Stimulated activated CD4-positive, alpha-beta T cell treated with anti-CD3 and anti-CD28 coated beads, Interleukin-2, amount 100 ng/mL, for 48 hours (primary cell): Measurements from ENCODE around the gene BGLAP.

Source experiments
- DNase-seq, 2 donors: peaks; one replicate each; pipeline ENCODE4 v3.0.0-alpha.2; 2020

The BGLAP gene

DNA sequence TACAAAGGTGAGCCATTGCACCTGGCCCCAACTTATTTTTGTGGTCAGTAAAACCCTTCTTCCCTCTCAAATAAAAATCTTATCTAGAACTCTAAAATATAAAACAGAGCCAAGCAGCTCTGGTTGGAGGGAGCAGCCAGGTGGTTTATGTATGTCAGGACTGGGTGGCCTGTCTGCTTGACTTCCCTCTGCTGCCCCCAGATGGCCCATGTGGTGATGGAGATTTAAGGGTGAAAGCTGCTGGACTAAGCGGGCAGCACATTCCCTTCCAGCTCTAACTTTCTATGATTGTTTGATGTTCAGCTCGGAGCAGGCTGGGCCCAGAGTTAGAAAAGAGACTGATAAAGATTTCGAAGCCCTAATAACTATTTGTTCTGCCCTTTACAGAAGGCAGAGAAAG lies 17.8 kb downstream of the BGLAP start:
- no peak for DNase-seq

DNA sequence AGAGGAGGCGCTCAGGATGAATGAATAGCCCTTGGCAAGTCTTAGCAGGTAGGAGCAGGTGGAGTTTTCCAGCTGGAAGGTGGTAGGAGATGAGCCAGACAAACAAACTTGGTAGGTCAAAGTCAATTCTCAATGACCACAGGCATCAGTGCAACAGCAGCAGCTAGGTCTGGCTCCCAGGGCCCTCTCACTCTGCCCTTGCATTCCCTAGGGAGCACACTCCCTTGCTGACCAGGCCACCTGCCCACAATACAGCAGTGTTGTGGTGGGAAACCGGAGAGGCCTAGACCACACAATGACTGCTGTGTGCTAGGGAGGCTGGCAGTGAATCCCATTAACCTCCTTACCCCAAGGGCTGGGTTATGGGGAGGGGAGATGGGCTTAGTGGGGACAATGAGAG lies 18.9 kb downstream of the BGLAP start:
- DNase-seq: no peak

DNA sequence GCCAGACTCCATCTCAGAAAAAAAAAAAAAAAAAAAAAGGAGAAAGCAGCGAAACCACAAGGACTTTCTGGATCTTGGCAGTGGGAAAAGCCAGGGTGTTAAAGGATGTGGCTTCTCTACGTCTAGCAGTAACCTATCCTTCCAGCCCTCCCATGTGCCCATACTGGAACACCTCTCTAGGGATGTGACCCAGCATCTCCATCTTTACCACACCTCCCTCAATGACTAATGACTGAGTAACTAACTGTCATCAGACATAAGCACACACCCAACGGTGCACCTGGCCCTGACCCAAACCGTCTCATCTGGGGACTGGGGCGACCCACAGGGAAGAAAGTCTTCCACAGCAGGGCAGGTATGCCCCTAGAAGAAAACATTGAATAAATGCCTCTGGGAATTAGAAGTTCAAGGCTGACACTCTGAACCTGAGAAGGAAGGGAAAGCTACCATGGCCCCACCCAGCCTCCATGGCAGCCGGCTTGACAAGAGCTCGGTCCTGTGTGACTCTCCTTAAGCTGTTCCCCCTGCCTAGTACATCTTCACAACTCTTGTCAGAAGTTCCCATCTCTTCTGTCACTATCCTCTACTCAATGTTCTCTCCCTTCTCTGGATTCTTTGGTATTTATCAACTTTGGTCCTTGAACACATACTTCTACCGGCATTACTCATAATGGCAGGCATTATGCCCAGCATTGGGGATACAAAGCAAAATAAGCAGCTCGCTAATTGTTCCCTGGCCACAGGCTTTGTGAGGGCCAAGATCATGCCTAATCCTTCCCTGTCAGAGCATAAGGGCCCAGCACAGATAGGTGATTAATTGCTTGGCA lies 20.7 kb downstream of the BGLAP start:
- no peak for DNase-seq

DNA sequence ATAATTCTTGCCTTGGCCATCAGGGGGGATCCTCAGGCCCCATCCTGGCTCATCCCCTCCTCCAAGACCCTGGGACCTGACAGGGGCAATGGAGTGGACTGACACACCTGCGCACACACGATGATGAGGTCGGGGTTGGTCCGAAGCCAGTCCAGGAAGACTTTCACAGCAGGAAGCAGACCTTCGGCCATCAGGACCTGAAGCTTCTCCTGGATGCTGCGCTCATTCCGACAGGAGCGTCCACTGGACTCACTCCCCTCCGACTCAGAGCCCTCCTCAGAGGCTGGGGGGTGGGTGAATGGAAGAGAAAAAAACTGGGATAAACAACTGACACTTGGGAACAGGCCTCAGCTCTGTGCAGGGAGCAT lies 21.3 kb downstream of the BGLAP start:
- DNase-seq: no peak

DNA sequence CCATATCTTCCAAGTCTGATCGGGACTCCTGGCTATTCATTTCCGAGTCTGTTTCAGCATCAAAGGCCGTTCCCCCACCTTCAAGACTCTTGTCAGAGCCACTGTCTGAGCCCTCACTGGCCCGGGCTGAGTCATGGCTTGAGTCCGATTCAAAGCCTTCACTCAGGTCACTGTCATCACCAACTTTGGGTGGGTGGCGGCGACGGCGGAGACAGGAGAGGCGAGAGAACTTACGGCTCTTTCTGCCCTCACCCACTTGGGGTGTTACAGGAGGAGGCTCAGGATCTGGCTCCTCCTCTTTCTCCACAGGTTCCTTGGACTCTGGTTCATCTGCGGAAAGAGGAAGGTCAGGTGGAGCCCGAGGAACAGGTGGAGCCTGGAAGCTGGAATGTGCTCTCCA lies 24.1 kb downstream of the BGLAP start:
- DNase-seq: no peak

DNA sequence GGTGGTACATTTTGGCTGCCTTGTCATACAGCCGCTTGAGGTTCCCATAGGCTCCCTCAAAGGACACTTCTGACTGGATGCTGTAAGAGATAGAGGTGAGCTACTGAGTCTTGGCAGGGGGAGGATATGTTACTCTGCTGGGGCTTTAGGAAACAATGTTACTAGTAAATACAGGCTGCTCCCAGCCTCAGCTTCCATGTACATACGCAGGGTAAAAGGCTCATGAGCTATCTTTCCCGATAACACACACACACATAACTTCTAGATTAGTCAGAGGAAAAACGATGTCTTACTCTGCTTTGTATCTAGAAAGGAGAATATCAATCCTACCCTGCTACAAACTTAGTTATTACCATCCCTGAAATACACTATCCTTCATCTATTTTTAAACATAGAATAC lies 26.4 kb downstream of the BGLAP start:
- DNase-seq: no peak

DNA sequence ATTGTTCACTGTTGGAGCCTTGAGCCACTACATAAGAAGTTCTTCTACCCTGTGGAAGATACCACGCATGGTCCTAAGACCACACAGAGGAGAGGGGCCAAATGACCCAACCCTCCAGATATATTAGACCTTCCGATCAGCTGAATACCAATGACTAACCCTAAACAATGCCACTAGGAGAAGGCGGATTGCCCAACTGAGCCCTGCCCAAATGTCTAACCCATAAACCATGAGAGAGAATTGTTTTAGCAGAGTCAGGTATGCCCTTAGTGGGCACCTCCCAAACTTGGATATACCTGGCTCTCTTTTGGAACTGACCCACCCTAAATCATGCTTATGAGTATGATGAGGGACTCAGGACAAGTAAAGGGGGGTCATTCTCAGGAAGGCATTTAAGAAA lies 28.3 kb downstream of the BGLAP start:
- no peak for DNase-seq

DNA sequence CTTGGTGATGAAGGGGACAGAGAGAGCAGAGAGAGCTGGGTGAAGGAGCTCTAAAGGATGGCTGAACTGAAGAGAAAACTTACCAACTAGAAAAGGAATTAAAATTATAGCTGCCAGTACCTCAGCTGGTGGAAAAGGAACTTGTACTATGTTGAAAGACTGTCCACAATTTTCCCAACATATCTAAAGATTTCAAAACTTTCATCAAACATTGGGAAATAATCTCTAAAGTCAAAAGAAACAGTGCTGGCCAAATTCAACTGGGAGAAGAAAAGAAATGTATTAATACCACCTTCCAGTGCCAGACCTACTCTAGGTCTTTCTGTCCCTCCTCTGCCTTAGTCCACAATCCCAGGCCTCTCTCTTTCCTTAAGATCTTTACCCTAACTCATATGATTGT lies 34.5 kb downstream of the BGLAP start:
- no peak for DNase-seq

DNA sequence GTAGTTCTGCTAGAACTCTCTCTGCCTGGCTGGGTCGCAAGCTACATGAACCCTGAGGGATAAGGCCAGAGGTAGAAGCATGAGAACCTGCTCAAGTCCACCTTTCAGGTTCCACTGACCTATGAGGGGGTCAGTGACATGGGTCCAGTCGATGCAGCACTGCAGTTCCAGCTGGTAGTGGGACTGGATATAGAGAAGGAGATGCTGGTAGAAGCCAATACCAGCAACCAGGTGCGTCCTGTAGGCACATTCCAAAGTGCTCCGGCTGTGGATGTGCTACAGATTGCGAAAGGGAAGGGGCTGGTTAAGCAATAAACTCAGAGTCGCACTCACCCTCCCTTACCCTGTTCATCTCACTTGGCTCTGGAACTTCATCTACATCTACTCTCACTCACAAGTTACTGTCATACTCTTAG lies 35.0 kb downstream of the BGLAP start:
- no peak for DNase-seq

DNA sequence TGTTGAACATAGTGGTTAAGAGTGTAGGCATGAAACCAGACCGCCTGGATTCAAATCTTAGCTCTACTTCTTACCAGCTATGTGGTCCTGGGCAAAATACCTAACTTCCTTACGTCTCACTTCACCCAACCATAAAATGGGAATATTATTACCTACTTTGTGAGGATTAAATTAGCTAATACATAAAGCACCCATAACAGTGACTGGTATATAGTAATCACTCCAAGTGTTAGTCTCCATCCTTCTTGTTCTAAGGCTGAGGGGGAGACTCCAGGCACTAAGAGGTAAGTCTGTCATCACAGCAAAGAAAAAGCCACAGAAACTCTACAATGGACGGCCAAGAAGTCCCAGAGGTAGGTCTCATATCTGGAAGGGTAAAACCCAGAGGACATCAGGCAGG lies 37.9 kb downstream of the BGLAP start:
- DNase-seq: no peak

DNA sequence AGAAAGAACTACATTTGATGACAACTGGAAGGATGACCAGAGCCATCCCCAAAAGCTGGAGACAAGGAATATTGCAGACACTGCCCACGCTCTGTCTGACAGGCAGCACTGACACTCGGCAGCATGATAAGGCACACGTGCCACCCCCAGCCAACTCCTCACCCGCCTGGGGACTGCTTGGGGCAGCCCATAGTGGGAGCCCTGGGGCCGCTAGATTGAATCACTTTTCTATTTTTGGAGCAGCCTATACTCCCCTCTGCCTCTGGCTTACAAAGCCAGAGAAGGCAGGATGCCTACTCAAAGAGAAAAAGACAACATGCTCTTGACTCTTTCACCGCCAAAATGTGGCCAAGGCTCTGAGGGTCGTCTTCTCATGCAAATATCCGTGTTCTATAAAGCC lies 39.3 kb downstream of the BGLAP start:
- DNase-seq: peak; percentile 28 to 52

DNA sequence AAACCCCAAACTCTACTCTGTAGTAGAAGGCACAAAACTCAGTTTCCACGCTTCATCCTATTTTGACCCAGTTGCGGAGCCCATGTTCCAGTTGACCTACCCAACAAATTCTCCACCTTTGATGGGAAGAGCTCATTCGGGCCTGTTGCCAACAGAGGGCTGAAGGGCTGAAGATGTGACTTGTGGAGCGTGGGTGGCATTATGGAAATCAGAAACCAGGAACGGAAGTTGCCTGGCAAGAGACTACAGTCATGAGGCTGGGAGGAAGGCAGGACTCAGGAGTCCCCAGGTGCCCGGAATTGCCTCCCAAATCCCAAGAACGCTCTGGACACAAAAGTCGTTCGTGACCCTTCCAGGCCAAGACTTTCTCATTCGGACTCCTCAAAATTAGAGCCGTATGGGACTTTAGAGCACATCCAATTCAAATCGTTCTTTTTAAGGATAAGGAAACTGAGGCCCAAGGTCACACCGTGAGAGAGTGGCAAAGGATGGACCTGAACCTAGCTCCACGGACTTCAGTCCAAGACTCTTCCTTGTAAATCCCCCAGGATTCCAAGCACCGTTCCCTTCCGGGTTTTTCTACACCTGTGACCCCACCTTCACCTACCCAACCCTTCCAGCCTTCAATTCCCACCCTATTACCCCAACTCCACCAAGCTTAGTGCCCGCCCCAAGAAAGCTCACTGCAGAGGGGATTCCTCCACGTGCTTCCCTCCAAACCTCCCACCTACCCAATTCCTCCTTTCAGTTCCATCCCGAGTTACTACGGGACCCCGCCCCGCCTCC lies 39.9 kb downstream of the BGLAP start:
- DNase-seq: peak in 1 of 2 donors; percentile 16

DNA sequence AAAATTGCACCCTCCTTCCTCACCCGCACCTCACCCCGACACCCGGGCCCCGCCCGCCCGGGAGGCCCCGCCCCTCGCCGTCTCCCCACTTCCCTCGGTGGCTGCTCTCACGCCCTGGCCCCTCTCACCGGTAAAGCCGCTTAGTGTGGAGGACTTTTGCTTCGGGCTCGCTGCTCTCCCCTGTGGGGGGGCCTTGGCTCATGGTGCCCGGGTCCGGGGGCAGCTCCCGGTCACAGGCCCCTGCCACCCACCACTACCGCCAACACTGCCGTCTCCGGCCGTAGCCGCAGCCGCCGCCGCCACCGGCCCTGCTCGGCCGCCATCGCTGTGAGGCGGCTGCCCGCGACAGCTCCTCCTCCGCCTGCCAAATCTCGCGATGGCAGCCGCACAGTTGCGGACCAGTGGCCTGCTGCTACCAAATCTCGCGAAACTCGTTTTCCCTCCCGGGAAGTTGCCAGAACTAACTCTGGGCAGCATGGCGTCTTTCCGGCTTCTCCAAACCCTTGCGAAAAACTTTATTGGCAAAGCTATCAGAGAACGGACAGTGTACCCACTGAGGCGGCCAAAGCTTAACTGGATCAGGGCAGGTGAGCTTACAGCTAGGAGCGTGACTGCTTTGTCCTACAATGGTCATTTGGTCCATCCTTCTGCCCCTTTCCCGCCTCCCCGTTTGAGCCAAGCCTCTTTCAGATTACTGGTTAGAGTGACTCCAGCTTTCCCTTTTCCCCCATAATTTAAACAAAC lies 40.7 kb downstream of the BGLAP start, which contains the start of gene SMG5:
Gene SMG5 (minus strand): TSS at position 347 of the 744 bp plus-strand sequence. CDS start 145 bp downstream, at position 202.
- peak; percentile 90 to 94 for DNase-seq

DNA sequence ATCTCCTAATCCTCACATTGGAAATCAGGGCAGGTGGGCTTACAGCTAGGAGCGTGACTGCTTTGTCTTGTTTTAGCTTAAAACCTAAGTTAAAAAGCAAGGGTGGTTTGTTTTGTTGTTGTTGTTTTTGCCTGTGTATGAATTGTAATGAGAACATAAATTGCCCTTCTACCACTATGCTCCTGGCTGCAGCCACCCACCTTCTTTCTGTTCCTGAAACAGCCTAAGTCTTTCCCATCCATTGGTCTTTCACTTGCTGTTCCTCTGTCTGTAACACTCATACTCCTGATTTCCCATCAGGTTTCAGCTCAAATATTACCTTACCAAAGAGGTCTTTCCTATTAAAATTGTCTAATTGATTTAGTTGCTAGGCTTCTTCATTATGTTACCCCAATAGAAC lies 41.5 kb downstream of the BGLAP start:
- no peak for DNase-seq

DNA sequence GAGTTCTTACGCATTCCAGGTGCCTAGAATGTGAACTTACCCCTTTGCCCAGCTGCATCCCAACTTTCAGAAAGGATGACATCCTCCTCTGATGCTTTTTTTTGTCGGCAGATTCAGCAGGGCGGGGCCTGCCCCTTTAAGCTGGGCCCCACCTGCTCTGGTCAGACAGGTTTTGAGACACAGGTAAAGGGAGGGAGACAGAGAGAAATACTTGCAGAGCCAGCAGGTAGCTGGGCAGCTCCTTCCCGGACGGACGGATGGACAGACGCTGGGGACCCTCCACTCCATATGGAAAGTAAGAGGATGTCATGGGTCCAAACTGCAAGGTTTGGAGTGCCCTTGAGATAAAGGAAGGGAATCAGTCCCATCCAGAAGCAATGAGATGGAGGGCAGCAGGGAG lies 42.1 kb downstream of the BGLAP start, which contains the start of gene TMEM79:
Gene TMEM79 (plus strand): TSS at position 214 of the 400 bp plus-strand sequence. CDS start 902 bp downstream, outside the sequence.
- DNase-seq: no peak

DNA sequence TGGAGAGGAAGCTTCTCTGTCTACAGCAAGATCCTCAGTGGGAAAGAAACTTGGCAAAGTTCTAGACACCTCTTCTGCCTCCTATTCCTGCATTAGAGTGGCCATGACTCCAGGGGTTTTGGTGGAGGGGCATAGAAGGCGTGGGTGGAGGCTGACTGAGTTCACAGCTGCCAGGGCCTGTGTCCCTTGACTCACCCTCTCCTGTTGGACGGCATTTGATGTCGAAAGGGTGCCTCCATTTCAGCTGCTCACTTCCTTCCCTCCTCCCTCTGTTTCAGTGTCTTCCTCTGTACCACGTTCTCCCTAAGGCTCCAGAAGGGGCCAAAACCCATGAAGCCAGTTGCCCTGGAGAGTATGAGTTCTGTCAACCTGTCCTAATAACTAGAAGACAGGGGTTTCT lies 42.8 kb downstream of the BGLAP start:
- no peak for DNase-seq

DNA sequence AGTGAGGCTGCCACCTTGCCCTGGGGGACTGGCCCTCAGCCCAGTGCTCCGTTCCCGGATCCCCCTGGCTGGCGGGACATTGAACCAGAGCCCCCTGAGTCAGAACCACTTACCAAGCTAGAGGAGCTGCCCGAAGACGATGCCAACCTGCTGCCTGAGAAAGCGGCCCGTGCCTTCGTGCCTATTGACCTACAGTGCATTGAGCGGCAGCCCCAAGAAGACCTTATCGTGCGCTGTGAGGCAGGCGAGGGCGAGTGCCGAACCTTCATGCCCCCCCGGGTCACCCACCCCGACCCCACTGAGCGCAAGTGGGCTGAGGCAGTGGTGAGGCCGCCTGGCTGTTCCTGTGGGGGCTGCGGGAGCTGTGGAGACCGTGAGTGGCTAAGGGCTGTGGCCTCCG lies 43.5 kb downstream of the BGLAP start:
- no peak for DNase-seq

DNA sequence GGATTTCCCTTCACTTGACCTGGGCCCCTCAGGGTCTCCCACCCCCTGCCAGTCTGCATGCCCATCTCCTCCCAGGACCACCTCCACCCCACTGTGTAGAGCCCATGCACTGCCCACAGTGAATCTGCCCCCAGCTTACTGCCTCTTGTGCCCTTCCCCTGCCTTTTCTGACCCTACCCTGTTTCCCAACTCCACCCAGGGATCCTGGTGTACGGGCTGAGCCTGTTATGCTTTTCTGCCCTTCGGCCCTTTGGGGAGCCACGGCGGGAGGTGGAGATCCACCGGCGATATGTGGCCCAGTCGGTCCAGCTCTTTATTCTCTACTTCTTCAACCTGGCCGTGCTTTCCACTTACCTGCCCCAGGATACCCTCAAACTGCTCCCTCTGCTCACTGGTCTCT lies 44.1 kb downstream of the BGLAP start:
- no peak for DNase-seq

DNA sequence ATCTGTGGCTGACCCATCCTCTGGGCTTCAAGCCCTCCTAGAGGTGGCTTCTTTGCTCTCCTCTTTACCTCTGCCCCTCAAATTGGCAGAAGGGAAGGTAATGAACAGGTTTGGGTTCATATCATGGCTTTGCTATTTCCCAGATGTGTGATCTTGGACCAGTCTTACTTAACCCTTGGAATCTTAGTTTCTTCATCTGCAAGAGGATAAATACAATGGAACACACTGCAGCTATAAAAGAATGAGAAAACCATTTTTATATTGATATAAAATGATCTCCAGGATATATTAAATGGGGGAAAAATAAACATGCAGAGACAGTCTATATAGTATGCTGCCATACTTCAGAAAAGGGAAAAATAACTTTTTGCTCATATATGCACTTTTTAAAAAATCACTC lies 47.9 kb downstream of the BGLAP start:
- no peak for DNase-seq

DNA sequence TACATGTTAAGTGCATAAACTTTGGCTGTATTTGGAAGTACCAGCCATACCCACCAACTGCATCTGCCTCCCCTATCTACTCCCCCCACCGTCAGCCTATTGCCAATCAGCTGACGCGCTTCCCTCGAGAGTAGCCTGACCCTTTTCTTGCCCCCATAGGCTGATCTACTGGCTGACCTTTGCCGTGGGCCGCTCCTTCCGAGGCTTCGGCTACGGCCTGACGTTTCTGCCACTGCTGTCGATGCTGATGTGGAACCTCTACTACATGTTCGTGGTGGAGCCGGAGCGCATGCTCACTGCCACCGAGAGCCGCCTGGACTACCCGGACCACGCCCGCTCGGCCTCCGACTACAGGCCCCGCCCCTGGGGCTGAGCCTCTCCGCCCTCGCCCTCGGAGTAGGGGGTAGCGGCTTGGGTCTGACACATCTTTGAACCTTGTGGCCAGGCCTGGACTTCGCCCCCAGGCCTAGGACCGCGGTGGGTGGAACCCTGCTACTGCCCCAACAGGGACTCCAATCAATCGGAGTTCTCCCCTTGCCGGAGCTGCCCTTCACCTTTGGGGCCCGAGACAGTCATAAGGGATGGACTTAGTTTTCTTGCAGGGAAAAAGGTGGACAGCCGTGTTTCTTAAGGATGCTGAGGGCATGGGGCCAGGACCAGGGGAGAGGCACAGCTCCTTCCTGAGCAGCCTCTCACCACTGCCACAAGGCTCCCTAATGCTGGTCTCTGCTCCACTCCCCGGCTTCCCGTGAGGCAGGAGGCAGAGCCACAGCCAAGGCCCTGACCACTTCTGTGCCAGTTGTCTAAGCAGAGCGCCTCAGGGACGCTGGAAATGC lies 49.5 kb downstream of the BGLAP start:
- DNase-seq: no peak
